ACC112 (cell line): Measurements from ENCODE around the gene SRRT.
A peak's percentile ranks its signal among the peaks of the same experiment; 100 is the strongest.

Experiments
- H2AFZ ChIP-seq: fragments of 200-600 bp; sonication (generic); one replicate; pipeline ENCODE4 v1.6.0; 2017; ENCODE audit warnings: antibody characterized with exemption, low read length; ENCODE audit not compliant: unreplicated experiment
- H3K27ac ChIP-seq: fragments of 200-600 bp; sonication (generic); 2 replicates; pipeline ENCODE4 v1.5.1; 2014; ENCODE audit warnings: low read depth, mild to moderate bottlenecking, antibody characterized with exemption, low read length, moderate library complexity
- H3K27me3 ChIP-seq: fragments of 200-600 bp; sonication (generic); 2 replicates; pipeline ENCODE4 v1.6.1; 2014; ENCODE audit warnings: mild to moderate bottlenecking, antibody characterized with exemption, low read length, moderate library complexity, mixed read lengths; ENCODE audit not compliant: insufficient read depth
- H3K36me3 ChIP-seq: fragments of 200-600 bp; sonication (generic); 2 replicates; pipeline ENCODE4 v1.6.1; 2016; ENCODE audit warnings: mild to moderate bottlenecking, antibody characterized with exemption, low read length, moderate library complexity, mixed read lengths; ENCODE audit not compliant: insufficient read depth
- H3K4me1 ChIP-seq: fragments of 200-600 bp; sonication (generic); one replicate; pipeline ENCODE4 v1.6.1; 2016; ENCODE audit warnings: low read length, mixed read lengths; ENCODE audit not compliant: insufficient read depth, unreplicated experiment, control insufficient read depth
- H3K4me3 ChIP-seq: fragments of 200-600 bp; sonication (generic); 2 replicates; pipeline ENCODE4 v1.5.1; 2014; ENCODE audit warnings: mild to moderate bottlenecking, low read depth, low read length
- H3K79me2 ChIP-seq: fragments of 200-600 bp; sonication (generic); one replicate; pipeline ENCODE4 v1.6.0; 2016; ENCODE audit warnings: low read length; ENCODE audit not compliant: control insufficient read depth, unreplicated experiment, insufficient read depth

SRRT gene

DNA sequence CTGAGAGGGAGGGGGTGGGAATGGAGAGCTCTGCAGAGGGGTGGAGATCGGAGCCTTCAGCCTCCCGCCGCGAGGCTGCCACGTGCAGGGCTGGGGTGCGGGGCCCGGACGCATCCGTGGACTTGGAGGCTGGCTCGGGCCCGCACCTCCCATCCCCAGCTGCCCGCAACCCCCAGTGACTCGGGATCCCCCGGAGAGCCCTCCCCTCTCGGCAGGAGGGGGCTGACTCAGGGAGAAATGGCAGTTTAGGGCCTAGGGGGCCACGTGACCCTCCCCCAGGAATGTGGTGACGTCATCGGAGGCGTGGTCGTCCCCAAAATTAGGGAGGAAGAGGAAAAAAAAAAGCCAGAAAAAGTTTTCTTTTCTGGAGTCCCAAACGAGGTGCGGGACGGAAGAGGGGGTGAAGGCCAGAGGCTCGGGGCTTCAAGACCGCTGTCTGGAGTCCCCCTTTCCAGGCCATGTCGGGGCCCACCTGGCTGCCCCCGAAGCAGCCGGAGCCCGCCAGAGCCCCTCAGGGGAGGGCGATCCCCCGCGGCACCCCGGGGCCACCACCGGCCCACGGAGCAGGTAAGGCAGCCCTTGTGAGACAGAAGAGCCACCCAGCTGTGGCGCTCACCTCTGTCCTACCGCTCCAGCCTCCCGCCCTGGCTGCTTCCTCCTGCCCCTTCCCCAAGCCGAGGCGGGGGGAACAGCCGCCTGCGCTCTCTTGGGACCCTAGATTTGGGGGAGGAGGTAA lies 7.7 kb upstream of the SRRT start, which contains the start of gene TRIP6:
Gene TRIP6 (plus strand): TSS at position 348 of the 736 bp plus-strand sequence. CDS start 111 bp downstream, at position 459.
- Histone ChIP-seq H2AFZ (peak within 1 kb of the TSS; percentile 44), H3K79me2 (peaks cover 21% of the 10 kb centered on the region), H3K4me1 (peaks cover 14% of the 10 kb centered on the region), H3K27me3 (no peaks in the 10 kb centered on the region), H3K36me3 (peaks cover under 1% of the 10 kb centered on the region; the same call in 1 of the 2 replicates), H3K4me3 (peak within 1 kb of the TSS; percentile 88), H3K27ac (peak within 1 kb of the TSS; percentile 53)

DNA sequence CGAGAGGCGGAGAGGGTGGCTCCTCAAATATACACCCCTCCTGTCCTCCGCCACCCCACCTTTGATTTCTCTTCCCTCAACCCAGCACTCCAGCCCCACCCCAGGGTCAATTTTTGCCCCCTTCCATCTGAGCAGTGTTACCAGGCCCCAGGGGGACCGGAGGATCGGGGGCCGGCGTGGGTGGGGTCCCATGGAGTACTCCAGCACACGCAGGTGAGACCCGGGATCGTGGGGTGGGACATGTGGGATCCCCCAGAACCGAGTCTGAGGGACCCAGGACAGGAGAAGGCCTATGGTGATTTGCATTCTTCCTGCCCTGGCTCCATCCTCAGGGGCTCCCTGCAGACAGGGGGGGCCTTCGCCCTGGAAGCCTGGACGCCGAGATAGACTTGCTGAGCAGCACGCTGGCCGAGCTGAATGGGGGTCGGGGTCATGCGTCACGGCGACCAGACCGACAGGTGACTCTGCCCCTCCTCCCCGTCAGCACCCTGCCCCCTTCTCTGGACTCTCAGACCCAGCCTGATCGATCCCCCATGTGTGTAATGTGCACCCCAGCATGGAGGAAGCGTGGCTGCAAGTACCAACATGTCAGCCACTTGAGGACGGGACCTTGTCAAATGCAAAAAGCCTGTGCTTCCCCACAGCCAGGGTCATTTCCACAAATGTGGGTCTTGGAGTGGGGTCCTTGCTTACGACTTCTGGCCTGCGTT lies 7.0 kb upstream of the SRRT start:
- H3K27ac ChIP-seq = peak overlapping the region; percentile 53
- peaks cover 3% of the 10 kb centered on the region; the same call in 1 of the 2 replicates for H3K36me3 ChIP-seq
- H3K79me2 ChIP-seq = peaks cover 21% of the 10 kb centered on the region
- H3K4me3 ChIP-seq = peak overlapping the region; percentile 88
- H3K27me3 ChIP-seq = no peaks in the 10 kb centered on the region
- peaks cover 14% of the 10 kb centered on the region for H3K4me1 ChIP-seq
- peak overlapping the region; percentile 34 for H2AFZ ChIP-seq

DNA sequence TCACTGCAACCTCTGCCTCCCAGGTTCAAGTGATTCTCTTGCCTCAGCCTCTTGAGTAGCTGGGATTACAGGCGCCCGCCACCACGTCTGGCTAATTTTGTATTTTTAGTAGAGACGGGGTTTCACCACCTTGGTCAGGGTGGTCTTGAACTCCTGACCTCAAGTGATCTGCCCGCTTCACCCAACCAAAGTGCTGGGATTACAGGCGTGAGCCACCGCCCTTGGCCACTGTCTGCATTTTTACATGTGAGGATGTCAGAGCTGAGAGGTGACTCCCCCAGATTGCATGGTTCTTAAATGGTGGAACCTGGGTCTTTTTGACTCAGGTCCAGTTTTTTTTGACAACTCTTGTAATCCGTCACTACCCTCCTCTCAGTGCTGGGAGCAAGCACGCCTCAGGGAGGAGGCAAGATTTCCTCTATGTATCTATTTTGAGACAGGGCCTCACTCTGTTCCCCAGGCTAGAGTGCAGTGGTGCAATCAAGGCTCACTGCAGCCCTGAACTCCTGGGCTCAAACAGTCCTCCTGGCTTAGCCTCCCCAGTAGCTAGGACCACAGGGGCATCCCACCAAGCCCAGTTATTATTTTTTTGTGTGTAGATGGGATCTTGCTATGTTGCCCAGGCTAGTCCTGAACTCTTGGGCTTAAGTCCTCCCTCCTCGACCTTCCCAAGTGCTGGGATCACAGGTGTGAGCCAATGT lies 1.2 kb upstream of the SRRT start:
- Histone ChIP-seq H3K79me2 (peaks cover 50% of the 10 kb centered on the region), H3K4me1 (peaks cover 24% of the 10 kb centered on the region), H3K4me3 (peak overlapping the region; percentile 93), H3K27ac (peak overlapping the region; percentile 84), H2AFZ (no peak overlapping the region), H3K27me3 (no peaks in the 10 kb centered on the region), H3K36me3 (peaks cover 25% of the 10 kb centered on the region; the same call in 1 of the 2 replicates)

DNA sequence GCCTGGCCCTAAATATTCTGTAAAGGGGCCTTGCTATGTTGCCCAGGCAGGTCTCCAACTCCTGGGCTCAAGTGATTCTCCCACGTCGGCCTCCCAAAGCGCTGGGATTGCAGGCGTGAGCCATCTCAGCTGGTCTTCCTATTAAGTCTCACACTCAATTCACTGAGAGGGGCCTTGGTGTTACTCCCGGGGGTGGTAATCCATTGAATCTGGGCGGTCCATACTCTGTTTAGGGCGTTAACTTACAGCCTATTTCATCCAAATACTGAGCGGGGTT lies 665 bp upstream of the SRRT start:
- H3K27ac ChIP-seq = peak overlapping the region; percentile 84
- peak overlapping the region; percentile 19 for H2AFZ ChIP-seq
- peaks cover 30% of the 10 kb centered on the region for H3K36me3 ChIP-seq
- H3K4me3 ChIP-seq = peak overlapping the region; percentile 93
- H3K79me2 ChIP-seq = peaks cover 50% of the 10 kb centered on the region
- peaks cover 24% of the 10 kb centered on the region for H3K4me1 ChIP-seq
- H3K27me3 ChIP-seq = no peaks in the 10 kb centered on the region

DNA sequence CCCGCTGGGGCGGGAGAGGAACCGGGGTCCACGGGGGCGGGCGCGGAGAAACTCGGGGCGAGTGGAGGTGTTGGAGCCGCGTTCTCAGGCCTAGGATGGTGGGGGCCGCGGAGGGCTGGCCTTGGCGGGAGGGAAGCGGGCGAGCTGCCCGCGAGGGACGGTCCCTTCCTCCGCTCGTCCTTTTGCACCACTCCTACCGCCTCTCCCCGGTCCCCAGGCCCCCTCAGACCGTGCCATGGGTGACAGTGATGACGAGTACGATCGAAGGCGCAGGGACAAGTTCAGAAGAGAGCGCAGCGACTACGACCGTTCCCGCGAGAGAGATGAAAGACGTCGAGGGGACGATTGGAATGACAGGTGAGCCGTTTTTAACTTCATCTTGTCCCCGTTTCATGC lies 451 bp downstream of the SRRT start:
- H3K27me3 ChIP-seq = no peaks in the 10 kb centered on the region
- H3K79me2 ChIP-seq = peaks cover 60% of the 10 kb centered on the region
- H3K4me3 ChIP-seq = peak overlapping the region; percentile 93
- peaks cover 37% of the 10 kb centered on the region for H3K36me3 ChIP-seq
- H3K4me1 ChIP-seq = peaks cover 24% of the 10 kb centered on the region
- H2AFZ ChIP-seq = peak overlapping the region; percentile 76
- H3K27ac ChIP-seq = peak overlapping the region; percentile 84

DNA sequence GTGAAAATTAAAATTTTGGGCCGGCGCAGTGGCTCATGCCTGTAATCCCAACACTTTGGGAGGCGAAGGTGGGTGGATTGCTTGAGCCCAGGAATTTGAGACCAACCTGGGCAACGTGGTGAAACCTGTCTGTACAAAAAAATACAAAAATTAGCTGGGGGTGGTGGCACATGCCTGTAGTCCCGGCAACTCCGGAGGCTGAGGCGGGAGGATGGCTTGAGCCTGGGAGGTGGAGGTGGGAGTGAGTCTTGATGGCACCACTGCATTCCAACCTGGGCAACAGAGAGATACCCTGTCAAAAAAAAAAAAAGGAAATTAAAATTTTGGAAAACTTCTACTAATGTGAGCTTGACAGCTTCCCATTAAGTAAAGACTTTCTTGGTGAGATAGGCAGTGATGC lies 3.1 kb downstream of the SRRT start:
- Histone ChIP-seq H3K27ac (no peak overlapping the region), H3K79me2 (peaks cover 81% of the 10 kb centered on the region), H3K27me3 (no peaks in the 10 kb centered on the region), H3K4me1 (peaks cover 24% of the 10 kb centered on the region), H2AFZ (no peak overlapping the region), H3K4me3 (no peak overlapping the region), H3K36me3 (peaks cover 46% of the 10 kb centered on the region)

DNA sequence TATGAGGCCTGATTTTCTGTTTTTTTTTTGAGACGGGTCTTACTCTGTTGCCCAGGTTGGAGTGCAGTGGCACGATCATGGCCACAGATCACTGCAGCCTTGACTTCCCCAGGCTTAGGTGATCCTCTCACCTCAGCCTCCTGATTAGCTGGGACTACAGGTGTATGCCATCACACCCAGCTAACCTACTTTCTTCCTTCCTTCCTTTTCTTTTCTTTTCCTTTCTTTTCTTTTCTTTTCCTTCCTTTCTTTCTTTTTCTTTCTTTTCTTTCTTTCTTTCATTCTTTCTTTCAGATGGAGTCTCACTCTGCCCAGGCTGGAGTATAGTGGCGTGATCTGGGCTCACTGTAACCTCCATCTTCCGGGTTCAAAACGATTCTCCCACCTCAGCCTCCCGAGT lies 3.8 kb downstream of the SRRT start:
- H3K4me3 ChIP-seq = no peak overlapping the region
- H3K36me3 ChIP-seq = peaks cover 51% of the 10 kb centered on the region
- H3K4me1 ChIP-seq = peaks cover 24% of the 10 kb centered on the region
- H3K79me2 ChIP-seq = peaks cover 82% of the 10 kb centered on the region
- no peaks in the 10 kb centered on the region for H3K27me3 ChIP-seq
- no peak overlapping the region for H3K27ac ChIP-seq
- H2AFZ ChIP-seq = no peak overlapping the region

DNA sequence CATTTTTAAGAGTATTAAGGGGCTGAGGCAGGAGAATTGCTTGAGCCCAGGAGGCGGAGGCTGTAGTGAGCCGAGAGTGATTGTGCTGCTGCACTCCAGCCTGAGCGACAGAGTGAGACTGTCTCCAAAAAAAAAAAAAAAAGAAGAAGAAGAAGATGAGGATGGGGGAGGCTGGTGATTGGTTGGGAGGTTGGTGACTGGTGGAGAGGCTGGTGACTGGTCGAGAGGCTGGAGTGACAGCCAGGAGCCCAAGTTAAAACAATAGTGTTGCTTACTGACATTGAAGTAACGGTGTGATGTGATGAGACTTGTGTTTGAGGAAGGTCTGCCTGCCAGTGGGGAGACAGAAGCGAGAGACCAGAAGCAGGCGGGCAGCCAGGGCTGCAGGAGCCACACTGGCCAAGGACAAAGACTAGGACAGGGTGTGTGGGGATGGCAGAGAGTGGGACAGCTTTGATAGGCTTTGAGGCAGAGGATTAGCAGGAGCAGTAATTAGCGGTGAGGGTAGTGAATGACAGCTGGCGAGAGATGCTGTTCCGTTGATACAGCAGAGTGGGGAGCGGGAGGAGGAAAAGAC lies 4.9 kb downstream of the SRRT start:
- H3K79me2 ChIP-seq = peaks cover 80% of the 10 kb centered on the region
- no peaks in the 10 kb centered on the region for H3K27me3 ChIP-seq
- peaks cover 53% of the 10 kb centered on the region for H3K36me3 ChIP-seq

DNA sequence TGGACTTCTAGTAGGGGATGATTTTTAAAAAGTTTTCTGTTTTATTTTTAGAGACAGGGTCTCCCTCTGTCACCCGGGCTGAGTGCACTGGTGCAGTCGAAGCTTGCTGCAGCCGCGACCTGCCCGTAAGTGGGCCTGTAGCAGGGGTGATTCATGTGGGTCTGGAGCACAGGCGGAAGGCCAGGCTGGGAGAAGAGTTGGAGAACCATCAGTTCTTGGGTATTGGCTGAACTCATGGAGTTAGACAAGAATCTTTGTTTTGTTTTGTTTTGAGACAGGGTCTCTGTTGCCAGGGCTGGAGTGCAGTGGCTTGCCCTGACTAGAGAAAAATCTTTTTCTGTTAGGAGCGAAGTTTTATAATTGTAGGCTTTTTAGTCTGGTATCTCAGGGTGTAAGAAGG lies 5.7 kb downstream of the SRRT start:
- Histone ChIP-seq H3K79me2 (peaks cover 74% of the 10 kb centered on the region), H2AFZ (no peak overlapping the region), H3K36me3 (peaks cover 56% of the 10 kb centered on the region), H3K4me1 (peaks cover 18% of the 10 kb centered on the region), H3K27me3 (no peaks in the 10 kb centered on the region), H3K27ac (no peak overlapping the region), H3K4me3 (no peak overlapping the region)

More for the DNA sequence above, 4.9 kb downstream of the SRRT start:
- H2AFZ ChIP-seq = no peak overlapping the region
- H3K4me3 ChIP-seq = no peak overlapping the region
- peaks cover 18% of the 10 kb centered on the region for H3K4me1 ChIP-seq
- no peak overlapping the region for H3K27ac ChIP-seq

DNA sequence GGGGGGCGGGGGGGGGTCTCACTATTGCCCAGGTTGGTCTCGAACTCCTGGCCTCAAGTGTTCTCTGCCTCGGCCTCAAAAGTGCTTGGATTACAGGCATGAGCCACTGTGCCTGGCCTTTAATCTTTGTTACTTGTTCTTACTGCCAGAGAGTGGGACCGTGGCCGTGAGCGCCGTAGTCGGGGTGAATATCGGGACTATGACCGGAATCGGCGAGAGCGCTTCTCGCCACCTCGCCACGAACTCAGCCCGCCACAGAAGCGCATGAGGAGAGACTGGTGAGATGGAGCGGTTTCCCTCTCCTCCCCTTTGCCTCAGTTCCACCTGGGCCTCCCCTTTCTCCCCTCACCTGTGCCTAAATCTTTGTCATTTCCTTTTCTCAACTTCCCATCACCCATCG lies 6.2 kb downstream of the SRRT start:
- Histone ChIP-seq H3K27ac (no peak overlapping the region), H3K36me3 (peaks cover 61% of the 10 kb centered on the region), H3K79me2 (peaks cover 73% of the 10 kb centered on the region), H3K4me3 (no peak overlapping the region), H3K4me1 (peaks cover 18% of the 10 kb centered on the region), H3K27me3 (no peaks in the 10 kb centered on the region), H2AFZ (no peak overlapping the region)
